GM18870 (cell line): ENCODE data around the gene LPCAT3.

Experiments used
- ATAC-seq: cut with Tn5 transposase; IDR thresholded peaks from one replicate; pipeline ENCODE4 v1.9.1; 2021; ENCODE audit warnings: moderate library complexity; ENCODE audit not compliant: unreplicated experiment

Gene LPCAT3

DNA sequence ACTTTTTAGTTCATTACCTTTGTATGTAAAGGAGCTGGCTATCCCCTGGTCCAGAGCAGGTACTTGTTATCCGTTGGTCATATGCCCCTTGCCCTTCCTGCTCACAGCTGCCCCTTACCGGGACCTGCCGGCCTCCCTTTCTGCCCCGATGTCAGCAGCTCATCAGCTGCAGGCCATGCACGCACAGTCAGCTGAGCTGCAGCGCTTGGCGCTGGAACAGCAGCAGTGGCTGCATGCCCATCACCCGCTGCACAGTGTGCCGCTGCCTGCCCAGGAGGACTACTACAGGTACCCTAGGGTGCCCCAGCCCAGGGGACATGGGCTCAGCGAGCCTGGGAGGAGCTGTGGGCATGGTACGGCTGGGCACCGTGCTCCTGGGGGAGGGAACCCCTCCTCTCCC is 77.0 kb downstream of the LPCAT3 start:
- no peak for ATAC-seq

DNA sequence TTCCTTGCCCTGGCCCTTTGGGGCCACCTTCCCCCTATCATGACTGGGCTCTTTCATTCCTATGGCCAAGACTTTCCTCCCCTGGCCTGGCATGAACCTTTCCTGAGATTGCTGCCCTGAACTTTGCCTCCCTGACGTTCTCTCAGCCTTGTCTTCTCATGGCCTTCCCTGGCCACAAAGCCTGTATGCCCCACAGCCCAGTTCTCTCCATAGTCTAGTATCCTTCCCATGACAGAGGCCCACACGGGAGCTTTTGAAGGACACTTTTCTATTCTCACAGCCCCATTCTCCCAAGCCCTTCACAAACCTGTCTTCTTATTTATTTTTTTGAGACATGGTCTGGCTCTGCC is 79.1 kb downstream of the LPCAT3 start:
- ATAC-seq: no peak

DNA sequence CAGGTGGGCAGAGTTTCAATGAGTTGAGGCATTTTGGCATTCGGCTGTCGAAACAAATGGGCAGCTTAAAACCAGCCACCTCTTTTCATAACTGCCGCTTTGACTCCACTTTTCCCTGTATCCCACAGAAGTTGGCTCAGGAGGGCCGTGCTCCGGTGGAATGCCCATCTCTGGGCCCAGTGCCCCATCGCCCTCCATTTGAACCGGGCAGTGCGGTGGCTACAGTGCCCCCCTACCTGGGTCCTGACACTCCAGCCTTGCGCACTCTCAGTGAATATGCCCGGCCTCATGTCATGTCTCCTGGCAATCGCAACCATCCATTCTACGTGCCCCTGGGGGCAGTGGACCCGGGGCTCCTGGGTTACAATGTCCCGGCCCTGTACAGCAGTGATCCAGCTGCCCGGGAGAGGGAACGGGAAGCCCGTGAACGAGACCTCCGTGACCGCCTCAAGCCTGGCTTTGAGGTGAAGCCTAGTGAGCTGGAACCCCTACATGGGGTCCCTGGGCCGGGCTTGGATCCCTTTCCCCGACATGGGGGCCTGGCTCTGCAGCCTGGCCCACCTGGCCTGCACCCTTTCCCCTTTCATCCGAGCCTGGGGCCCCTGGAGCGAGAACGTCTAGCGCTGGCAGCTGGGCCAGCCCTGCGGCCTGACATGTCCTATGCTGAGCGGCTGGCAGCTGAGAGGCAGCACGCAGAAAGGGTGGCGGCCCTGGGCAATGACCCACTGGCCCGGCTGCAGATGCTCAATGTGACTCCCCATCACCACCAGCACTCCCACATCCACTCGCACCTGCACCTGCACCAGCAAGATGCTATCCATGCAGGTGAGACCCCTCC is 79.7 kb downstream of the LPCAT3 start:
- no peak for ATAC-seq

DNA sequence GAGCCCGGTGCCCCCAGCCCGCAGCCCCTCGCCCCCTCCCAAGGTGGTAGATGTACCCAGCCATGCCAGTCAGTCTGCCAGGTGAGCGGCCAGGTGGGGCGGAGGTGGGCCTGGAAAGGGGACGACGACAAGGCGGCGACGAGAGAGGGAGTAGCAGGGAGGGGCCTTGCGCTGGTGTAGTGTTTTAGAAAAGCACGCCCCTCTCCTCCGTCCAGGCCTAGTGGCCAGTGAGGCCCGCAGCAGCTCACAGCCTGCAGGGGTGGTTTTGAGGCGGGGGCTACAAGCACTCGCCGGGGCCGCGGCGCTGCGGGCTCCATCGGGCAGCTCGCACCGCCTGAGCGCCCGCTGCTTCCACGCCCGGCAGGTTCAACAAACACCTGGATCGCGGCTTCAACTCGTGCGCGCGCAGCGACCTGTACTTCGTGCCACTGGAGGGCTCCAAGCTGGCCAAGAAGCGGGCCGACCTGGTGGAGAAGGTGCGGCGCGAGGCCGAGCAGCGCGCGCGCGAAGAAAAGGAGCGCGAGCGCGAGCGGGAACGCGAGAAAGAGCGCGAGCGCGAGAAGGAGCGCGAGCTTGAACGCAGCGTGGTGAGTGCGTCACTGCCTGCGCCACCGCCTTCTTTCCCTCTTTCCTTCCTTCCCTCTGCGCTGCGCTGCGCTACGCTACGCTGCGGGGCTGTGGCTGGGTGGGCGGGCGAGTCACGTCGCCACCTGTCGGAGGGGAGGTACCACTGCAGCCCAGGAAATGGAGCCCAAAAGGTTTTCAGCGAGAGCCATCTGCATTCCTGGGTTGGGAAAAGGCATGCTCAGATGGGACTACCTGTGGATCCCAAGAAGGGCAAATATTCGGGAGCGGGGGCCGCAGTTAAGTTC is 80.6 kb downstream of the LPCAT3 start:
- ATAC-seq: peak; percentile 71

DNA sequence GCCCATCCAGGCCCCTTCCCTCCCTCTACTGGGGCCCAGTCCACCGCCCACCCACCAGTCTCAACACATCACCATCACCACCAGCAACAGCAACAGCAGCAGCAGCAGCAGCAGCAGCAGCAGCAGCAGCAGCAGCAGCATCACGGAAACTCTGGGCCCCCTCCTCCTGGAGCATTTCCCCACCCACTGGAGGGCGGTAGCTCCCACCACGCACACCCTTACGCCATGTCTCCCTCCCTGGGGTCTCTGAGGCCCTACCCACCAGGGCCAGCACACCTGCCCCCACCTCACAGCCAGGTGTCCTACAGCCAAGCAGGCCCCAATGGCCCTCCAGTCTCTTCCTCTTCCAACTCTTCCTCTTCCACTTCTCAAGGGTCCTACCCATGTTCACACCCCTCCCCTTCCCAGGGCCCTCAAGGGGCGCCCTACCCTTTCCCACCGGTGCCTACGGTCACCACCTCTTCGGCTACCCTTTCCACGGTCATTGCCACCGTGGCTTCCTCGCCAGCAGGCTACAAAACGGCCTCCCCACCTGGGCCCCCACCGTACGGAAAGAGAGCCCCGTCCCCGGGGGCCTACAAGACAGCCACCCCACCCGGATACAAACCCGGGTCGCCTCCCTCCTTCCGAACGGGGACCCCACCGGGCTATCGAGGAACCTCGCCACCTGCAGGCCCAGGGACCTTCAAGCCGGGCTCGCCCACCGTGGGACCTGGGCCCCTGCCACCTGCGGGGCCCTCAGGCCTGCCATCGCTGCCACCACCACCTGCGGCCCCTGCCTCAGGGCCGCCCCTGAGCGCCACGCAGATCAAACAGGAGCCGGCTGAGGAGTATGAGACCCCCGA is 81.4 kb downstream of the LPCAT3 start:
- ATAC-seq: no peak

DNA sequence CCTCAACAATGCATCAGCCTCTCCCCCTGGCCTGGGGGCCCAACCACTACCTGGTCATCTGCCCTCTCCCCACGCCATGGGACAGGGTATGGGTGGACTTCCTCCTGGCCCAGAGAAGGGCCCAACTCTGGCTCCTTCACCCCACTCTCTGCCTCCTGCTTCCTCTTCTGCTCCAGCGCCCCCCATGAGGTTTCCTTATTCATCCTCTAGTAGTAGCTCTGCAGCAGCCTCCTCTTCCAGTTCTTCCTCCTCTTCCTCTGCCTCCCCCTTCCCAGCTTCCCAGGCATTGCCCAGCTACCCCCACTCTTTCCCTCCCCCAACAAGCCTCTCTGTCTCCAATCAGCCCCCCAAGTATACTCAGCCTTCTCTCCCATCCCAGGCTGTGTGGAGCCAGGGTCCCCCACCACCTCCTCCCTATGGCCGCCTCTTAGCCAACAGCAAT is 82.1 kb downstream of the LPCAT3 start:
- ATAC-seq: no peak

DNA sequence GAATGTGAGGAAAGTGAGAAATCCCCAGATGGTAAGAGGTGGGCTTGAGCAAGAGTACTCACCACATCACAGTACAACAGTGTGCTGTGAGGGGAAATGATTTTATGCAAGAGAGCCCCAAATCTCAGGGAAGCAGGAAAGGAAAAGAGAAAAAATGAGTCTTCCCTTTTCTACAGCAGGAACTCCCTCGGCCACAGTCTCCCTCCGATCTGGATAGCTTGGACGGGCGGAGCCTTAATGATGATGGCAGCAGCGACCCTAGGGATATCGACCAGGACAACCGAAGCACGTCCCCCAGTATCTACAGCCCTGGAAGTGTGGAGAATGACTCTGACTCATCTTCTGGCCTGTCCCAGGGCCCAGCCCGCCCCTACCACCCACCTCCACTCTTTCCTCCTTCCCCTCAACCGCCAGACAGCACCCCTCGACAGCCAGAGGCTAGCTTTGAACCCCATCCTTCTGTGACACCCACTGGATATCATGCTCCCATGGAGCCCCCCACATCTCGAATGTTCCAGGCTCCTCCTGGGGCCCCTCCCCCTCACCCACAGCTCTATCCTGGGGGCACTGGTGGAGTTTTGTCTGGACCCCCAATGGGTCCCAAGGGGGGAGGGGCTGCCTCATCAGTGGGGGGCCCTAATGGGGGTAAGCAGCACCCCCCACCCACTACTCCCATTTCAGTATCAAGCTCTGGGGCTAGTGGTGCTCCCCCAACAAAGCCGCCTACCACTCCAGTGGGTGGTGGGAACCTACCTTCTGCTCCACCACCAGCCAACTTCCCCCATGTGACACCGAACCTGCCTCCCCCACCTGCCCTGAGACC is 82.7 kb downstream of the LPCAT3 start:
- no peak for ATAC-seq

DNA sequence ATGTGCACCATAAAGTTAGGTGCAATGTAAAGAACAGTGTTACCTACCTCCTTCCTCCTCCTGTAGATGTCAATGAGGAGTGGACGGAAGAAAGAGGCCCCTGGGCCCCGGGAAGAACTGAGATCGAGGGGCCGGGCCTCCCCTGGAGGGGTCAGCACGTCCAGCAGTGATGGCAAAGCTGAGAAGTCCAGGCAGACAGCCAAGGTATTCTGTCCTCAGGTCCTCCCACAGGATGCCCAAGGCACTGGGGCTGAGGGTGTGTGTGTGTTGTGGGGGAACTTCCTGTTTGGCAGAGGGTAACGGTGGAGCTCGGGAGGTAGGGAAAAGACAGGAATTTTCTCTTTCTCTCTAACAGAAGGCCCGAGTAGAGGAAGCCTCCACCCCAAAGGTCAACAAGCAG is 84.2 kb downstream of the LPCAT3 start:
- ATAC-seq: no peak

DNA sequence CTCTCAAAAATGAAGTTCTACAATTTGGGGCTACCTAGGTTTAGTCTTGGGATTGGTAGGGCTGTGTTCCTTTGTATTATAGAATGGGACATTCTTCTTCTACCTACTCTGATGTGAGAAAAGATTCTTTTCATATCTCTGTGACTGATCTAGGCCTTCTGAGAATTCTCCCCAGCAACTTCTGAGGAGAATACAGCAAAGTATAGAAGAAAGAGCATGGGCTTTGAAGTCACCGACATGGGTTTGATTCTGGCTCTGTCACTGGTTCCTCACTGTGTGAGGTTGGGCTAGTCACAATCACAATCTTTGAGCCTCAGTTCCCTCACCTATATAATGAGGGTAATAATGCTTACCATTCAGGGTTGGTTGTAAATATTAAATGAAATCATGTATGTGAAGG is 85.5 kb downstream of the LPCAT3 start:
- ATAC-seq: no peak

DNA sequence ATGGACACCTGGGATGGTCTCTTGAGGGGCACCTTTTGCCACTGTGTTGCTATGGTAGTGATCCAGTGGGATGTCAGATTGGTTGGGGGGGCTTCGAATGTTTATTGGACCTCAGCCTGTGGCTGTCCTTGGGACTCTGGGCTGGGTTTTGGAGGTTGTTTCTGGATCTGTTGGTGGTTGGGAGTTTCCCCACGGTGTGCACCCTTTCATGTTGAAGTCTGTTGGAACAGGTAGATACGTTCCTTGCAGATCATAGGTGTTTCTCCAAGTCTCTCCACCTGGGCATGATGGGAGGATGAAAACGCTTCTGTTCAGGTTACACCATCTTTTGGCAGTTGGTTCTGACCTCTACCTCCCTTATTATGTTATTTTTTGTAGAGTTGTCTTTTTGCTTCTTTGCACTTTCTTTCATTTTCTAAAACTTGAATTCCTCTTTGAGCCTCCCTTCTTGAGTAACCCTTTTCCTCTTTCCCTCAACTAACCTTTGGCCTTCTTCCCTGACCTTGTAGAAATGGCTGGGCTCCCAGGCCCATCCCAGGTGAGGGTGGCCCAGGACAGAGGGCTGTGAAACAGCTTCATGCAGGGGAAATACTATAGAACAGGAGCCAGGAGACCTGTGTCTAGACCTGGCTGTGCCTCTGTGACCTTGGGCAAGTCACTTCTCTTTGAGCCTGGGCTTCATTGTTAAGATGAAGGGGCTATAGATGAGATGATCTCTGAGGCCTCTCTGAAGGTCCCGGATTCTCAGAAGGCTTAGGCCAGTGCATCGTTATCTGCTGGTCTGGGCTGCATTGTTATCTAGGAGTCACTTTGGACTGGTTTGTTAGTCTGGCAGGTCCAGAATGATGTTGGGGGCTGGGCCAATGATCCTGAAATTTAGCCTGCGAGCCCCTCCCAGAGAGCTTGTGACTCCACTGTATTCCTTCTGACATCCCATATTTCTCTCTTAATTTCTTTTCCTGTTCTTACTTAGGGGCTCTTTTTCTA is 88.5 kb downstream of the LPCAT3 start:
- no peak for ATAC-seq

DNA sequence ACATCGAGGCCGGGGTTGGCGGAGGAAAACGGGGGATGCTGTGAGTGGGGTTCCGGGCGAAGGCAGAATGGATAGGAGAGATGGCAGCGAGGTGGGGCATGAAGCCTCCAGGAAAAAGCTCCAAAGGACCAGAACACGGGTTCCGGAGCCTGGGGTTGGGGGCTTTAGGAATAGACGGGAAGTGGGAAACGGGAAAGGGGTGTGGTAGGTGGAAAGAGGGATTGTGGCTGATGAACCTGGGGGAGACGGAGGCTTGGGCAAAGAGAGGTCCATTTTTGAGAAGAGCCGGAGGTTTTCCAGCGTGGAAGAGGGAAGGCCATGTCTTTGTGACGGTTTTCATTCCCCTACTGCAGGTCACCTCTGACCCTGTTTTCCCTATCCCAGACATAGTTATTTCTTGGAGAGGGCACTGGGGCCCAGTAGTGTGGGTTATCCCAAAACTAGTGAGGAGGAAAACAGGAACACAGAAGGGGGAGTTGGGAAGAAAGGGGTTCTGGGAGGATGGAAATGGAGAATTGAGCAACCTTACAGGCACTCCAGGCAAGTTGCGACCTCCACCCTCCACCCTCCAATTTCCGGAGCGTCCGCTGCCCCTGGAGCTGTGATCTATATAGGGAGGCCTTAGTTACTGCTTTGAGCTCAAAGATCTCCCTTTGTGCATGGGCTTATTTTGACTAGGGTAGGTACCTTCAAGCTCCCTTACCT is 89.4 kb downstream of the LPCAT3 start:
- no peak for ATAC-seq

DNA sequence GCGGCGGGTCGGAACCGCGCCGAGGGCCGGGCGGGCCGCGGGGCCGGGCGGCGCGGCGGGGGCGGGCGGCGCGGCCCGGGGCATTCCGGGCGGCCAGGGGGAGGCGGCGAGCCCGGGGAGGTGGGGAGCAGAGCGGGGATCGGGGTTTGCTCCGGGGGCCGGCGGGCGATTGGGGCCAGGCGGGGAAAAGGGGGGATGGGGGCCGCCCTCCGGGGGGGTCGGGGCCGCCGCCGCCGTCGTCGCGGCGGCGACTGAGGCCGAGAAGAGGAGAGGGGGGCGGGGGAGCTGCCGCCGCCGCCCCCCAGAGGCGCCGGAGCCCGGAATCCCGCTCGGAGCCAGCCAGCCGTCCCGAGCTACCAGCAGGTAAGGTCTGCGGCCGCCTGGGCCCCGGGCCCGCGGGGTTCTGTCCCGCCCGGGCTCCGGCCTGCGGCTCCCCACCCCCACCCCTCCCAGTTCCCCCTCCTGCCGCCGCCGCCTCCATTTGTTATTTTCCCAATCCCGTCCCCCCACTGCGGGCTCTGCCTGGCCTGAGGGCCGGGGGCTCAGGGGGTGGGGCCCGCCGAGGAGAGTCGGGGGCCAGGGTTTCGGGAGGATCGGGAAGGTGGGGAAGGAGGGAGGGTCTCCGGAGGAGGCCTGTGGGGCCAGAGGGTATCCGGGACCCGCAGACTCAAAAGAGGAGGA is 90.1 kb downstream of the LPCAT3 start:
- ATAC-seq: no peak

DNA sequence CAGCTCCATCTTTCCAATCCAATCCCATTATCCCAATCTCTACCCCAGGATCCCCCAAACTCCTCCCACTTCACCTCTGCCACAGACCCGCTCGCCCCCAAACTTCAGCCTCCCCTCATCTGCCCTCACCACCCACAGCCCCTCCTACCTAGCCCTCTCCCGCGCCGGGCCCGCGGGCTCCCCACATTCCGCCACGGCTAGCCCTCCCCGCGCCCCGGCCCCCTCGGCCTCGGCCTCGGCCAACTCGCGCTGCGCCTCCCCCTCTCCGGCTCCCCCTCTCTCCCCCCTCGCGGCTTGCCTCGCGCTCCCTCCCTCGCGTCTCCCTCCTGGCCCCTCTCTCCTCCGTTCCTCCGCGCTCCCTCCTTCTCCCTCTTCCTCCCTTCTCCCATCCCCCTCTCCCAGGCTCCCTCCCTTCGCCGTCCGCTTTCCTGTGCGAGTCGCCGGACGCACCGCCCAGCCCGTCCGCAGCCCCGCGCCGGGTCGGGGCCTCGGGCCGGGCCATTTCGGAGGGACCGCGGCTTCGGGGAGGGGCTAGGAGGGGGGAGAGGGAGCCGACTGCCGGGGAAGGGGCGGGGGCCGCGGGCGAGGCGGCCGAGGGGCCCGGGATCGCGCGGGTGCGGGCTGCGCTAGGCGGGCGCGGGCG is 90.8 kb downstream of the LPCAT3 start, which contains the start of gene ATN1:
Gene ATN1, plus strand, starts transcription at position 581 of the 643 bp plus-strand sequence. CDS start 6,043 bp downstream, outside the sequence.
- no peak for ATAC-seq
